Measurements from ENCODE around the gene FHL3. TPM values are rescaled to one million over a fixed set of nuclear protein-coding genes. Genes with fewer than 3 reads are reported as not detected.

Gene FHL3
- total and polyA plus RNA-seq, 2 donors (not counting 1 experiment from before 2014, with no cell fraction given) = 0.15 to 2.2 TPM

DNA sequence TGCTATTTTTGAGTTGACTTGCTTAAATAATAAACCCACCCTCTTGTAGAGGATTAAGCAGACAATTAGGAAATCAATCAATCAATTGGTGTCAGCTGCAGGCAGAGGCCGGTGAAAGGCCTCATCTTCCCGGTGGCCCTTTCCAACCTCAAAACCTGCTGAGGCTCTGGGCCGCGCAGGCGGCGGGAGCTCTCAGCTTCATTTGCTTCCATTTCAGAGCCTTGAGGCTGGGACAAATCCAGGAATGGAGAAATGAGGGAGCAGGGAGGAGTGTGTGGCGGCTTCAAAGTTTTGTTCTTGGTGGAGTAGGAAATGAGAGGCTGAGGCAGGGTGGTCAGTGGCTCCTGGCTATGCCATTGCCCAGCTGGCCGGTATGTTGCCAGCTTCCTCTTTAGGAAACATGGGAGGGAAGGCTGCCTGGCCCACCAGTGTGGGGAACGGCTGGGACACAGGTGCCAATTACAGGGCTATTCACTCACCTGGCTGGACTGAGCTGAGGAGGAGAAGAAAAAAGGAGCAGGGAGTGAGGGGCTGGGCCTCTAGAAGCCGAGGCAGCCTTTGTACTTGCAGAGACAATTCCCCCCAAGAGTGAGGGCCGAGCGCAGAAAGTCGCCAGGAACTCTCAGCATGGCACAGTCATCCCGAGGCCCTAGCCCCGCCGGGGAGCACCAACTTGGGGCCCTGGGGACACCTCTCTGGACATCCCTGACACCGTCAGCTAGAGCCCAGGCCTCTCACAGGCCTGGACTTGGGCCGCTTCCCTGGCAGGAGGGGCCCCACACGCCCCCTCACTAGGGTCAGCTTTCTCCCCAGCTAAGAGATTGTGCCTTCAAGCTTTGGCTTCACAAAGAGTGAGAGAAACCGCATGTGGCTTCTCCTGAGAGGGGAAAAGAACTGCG lies 36.9 kb upstream of the FHL3 start:
- Histone ChIP-seq H4K20me1 (ENCODE audit: control insufficient read depth, insufficient read depth, low read length, poor library complexity, severe bottlenecking) (no peaks in the 10 kb centered on the region), H2AFZ (ENCODE audit: insufficient read depth, low read depth, low read length, poor library complexity, severe bottlenecking) (no peak overlapping the region), H3K4me2 (replicated peaks; ENCODE audit: low read depth, low read length, poor library complexity, severe bottlenecking) (no peak overlapping the region), H3K79me2 (ENCODE audit: control insufficient read depth, insufficient read depth, low read length) (no peaks in the 10 kb centered on the region), H3K27me3 (replicated peaks in 1 of 4; ENCODE audit: control extremely low read depth in 1 of 4, control insufficient read depth in 3 of 4, insufficient read depth in 4 of 4, low read length in 3 of 4) (peaks cover 0 to 68% (median 44%) of the 10 kb centered on the region in 4 experiments), H3K9me3 (ENCODE audit: control extremely low read depth in 1 of 3, control insufficient read depth in 2 of 3, insufficient read depth in 1 of 3, low read length in 2 of 3) (peaks cover 0 to 21% (median 0%) of the 10 kb centered on the region in 3 donors), H3K4me1 (ENCODE audit: control insufficient read depth in 2 of 2, insufficient read depth in 2 of 2, low read length in 2 of 2) (peaks cover 18 to 24% of the 10 kb centered on the region in 2 donors), H3K27ac (ENCODE audit: low read length in 2 of 2) (no peak overlapping the region), H3K4me3 (ENCODE audit: control extremely low read depth in 1 of 5, extremely low read depth in 1 of 5, insufficient read depth in 1 of 5, low read depth in 2 of 5, low read length in 4 of 5) (no peak overlapping the region), H3K9ac (ENCODE audit: low read length) (no peak overlapping the region), H3K36me3 (replicated peaks in 1 of 2; ENCODE audit: control extremely low read depth in 1 of 2, control insufficient read depth in 1 of 2, extremely low read depth in 1 of 2, insufficient read depth in 2 of 2, low read length in 1 of 2) (no peaks in the 10 kb centered on the region)
- no peak overlapping the region for H3K27ac Mint-ChIP-seq
- ChIA-PET CTCF (interaction anchor here (1.2 to 1.6 kb wide), 2 partner anchors 14 to 26 kb away, joined by 3 read pairs; no protein-coding TSS in a partner anchor), POLR2A (no interaction called here)
- intact Hi-C loops (cut with micrococcal nuclease) = no loop called here
- DNase-seq = no peak
- peaks cover 58% of the 10 kb centered on the region for H3K27me3 Mint-ChIP-seq
- no peak overlapping the region for H3K4me3 Mint-ChIP-seq
- TF ChIP-seq, protein P1, sequence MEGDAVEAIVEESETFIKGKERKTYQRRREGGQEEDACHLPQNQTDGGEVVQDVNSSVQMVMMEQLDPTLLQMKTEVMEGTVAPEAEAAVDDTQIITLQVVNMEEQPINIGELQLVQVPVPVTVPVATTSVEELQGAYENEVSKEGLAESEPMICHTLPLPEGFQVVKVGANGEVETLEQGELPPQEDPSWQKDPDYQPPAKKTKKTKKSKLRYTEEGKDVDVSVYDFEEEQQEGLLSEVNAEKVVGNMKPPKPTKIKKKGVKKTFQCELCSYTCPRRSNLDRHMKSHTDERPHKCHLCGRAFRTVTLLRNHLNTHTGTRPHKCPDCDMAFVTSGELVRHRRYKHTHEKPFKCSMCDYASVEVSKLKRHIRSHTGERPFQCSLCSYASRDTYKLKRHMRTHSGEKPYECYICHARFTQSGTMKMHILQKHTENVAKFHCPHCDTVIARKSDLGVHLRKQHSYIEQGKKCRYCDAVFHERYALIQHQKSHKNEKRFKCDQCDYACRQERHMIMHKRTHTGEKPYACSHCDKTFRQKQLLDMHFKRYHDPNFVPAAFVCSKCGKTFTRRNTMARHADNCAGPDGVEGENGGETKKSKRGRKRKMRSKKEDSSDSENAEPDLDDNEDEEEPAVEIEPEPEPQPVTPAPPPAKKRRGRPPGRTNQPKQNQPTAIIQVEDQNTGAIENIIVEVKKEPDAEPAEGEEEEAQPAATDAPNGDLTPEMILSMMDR (IDR thresholded peaks at IDR 0.05) = no peak
- no peak for TF ChIP-seq EZH2 (IDR thresholded peaks at IDR 0.05; ENCODE audit: borderline replicate concordance, insufficient read depth, low read depth, low read length, poor library complexity, severe bottlenecking)
- no peak for ATAC-seq (ENCODE audit: low read depth)
- WGBS (ENCODE audit: insufficient coverage) = 86% methylated on average over 18 of the region's 21 CpGs
- no peaks in the 10 kb centered on the region for H3K9me3 Mint-ChIP-seq (ENCODE audit: insufficient read depth)
- H3K4me1 Mint-ChIP-seq = peaks cover 11% of the 10 kb centered on the region
